KMS-11 (cell line): ENCODE results near the gene PTCD1.

ENCODE experiments used
- H2AFZ ChIP-seq: fragments of 200-600 bp; sonication (generic); 2 replicates; pipeline ENCODE4 v1.6.1; 2016; ENCODE audit warnings: antibody characterized with exemption, mixed run types, low read depth
- H3K27ac ChIP-seq: fragments of 200-600 bp; sonication (generic); 2 replicates; pipeline ENCODE4 v1.6.1; 2016; ENCODE audit warnings: mild to moderate bottlenecking, mixed run types
- H3K27me3 ChIP-seq: fragments of 200-600 bp; sonication (generic); 2 replicates; pipeline ENCODE4 v1.6.1; 2017; ENCODE audit warnings: mild to moderate bottlenecking, low read depth, mixed run types, moderate library complexity; ENCODE audit not compliant: insufficient read depth
- H3K36me3 ChIP-seq: fragments of 200-600 bp; sonication (generic); 2 replicates; pipeline ENCODE4 v1.6.1; 2017; ENCODE audit warnings: mild to moderate bottlenecking, mixed run types; ENCODE audit not compliant: insufficient read depth
- H3K4me1 ChIP-seq: fragments of 200-600 bp; sonication (generic); 2 replicates; pipeline ENCODE4 v1.6.1; 2016; ENCODE audit warnings: mild to moderate bottlenecking, low read depth, mixed run types; ENCODE audit not compliant: poor library complexity, severe bottlenecking
- H3K4me2 ChIP-seq: fragments of 200-600 bp; sonication (generic); 2 replicates; pipeline ENCODE4 v1.7.0; 2016; ENCODE audit warnings: mild to moderate bottlenecking, mixed run types
- H3K4me3 ChIP-seq: fragments of 200-600 bp; sonication (generic); IDR thresholded peaks from 2 replicates; pipeline ENCODE4 v1.6.1; 2017; ENCODE audit warnings: low read depth, low read length, mixed read lengths; ENCODE audit not compliant: insufficient read depth
- H3K79me2 ChIP-seq: fragments of 200-600 bp; sonication (generic); 2 replicates; pipeline ENCODE4 v1.6.1; 2016; ENCODE audit warnings: low read depth, mixed run types; ENCODE audit not compliant: insufficient read depth
- H3K9ac ChIP-seq: fragments of 200-600 bp; sonication (generic); 2 replicates; pipeline ENCODE4 v1.6.1; 2016; ENCODE audit warnings: mild to moderate bottlenecking, mixed run types
- H4K20me1 ChIP-seq: fragments of 200-600 bp; sonication (generic); 2 replicates; pipeline ENCODE4 v1.6.1; 2016; ENCODE audit warnings: mild to moderate bottlenecking, mixed run types; ENCODE audit not compliant: insufficient read depth
- CTCF ChIP-seq: fragments of 200-600 bp; sonication (generic); conservative IDR thresholded peaks from 2 replicates; pipeline ENCODE4 v1.6.1; 2017; ENCODE audit warnings: low read depth, mild to moderate bottlenecking, antibody characterized with exemption, low read length, moderate library complexity, mixed read lengths

PTCD1 gene

GRCh38 chr7:99428972-99429566, 9.5 kb downstream of the PTCD1 start:
- H3K79me2 ChIP-seq = no peaks in the 10 kb centered on the region
- no peak for TF ChIP-seq CTCF
- H3K4me1 ChIP-seq = no peaks in the 10 kb centered on the region
- H3K4me3 ChIP-seq = no peak overlapping the region
- no peak overlapping the region for H3K27ac ChIP-seq
- H3K36me3 ChIP-seq = peaks cover 7% of the 10 kb centered on the region; the same call in 1 of the 2 replicates
- H4K20me1 ChIP-seq = no peaks in the 10 kb centered on the region
- no peak overlapping the region for H2AFZ ChIP-seq
- H3K9ac ChIP-seq = no peak overlapping the region
- H3K27me3 ChIP-seq = no peaks in the 10 kb centered on the region
- H3K4me2 ChIP-seq = no peak overlapping the region

DNA sequence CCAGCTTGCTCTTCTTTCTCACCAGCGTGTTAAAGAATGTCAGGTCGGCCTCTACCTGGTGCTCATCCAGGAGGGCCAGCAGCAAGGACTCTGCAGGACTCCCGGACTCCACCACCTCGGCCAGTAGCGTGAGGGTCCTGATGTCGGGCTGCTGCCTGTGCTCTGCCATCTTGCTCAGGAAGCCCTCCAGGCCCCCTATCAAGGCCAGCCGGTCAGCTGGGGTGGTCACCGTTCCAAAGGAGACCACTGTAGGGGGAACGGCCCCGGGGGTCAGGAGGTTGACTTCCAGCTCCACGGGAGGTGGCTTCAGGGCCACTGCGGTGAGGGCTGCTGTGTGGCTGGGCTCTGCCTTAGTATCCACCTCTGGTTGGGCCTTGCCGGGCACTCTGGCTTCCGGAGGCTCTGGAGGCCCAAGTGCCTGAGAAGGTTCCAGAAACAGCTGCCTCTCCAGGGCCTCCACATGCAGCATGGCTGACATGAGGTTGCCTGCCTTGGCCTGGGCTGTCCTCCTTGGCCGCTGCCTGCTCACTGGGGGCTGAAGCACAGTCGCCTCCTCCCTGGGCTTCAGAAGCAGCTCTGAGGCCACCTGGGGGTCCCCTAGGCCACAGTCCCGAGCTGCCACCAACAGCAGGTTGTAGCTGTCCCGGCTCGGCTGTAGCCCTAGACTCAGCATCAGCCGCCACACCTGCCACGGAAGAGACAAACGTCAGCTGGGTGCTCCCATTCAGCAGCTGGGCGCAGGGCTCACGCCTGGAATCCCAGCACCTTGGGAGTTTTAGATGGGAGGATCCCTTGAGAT, 13.5 kb downstream of the PTCD1 start:
- Histone ChIP-seq H3K27me3 (no peaks in the 10 kb centered on the region), H3K4me2 (no peak overlapping the region), H4K20me1 (no peaks in the 10 kb centered on the region), H2AFZ (no peak overlapping the region), H3K27ac (no peak overlapping the region), H3K4me1 (no peaks in the 10 kb centered on the region), H3K36me3 (peaks cover 9% of the 10 kb centered on the region; the same call in 1 of the 2 replicates), H3K4me3 (no peak overlapping the region), H3K79me2 (no peaks in the 10 kb centered on the region), H3K9ac (no peak overlapping the region)
- no peak for TF ChIP-seq CTCF

GRCh38 chr7:99422625-99423024, 16.0 kb downstream of the PTCD1 start:
- H2AFZ ChIP-seq = no peak overlapping the region
- peaks cover 9% of the 10 kb centered on the region; the same call in 1 of the 2 replicates for H3K36me3 ChIP-seq
- no peak overlapping the region for H3K4me2 ChIP-seq
- no peak for TF ChIP-seq CTCF
- H3K27me3 ChIP-seq = no peaks in the 10 kb centered on the region
- no peaks in the 10 kb centered on the region for H3K79me2 ChIP-seq
- no peaks in the 10 kb centered on the region for H4K20me1 ChIP-seq
- H3K27ac ChIP-seq = no peak overlapping the region
- no peak overlapping the region for H3K9ac ChIP-seq
- no peak overlapping the region for H3K4me3 ChIP-seq
- H3K4me1 ChIP-seq = no peaks in the 10 kb centered on the region

GRCh38 chr7:99422186-99422585, 16.4 kb downstream of the PTCD1 start:
- H3K4me1 ChIP-seq = no peaks in the 10 kb centered on the region
- H3K27me3 ChIP-seq = no peaks in the 10 kb centered on the region
- no peak overlapping the region for H3K4me2 ChIP-seq
- no peak overlapping the region for H3K9ac ChIP-seq
- no peak for TF ChIP-seq CTCF
- no peak overlapping the region; the same call in 1 of the 2 replicates for H3K27ac ChIP-seq
- no peaks in the 10 kb centered on the region for H4K20me1 ChIP-seq
- H3K36me3 ChIP-seq = peaks cover 9% of the 10 kb centered on the region; the same call in 1 of the 2 replicates
- no peak overlapping the region for H2AFZ ChIP-seq
- no peaks in the 10 kb centered on the region for H3K79me2 ChIP-seq
- no peak overlapping the region for H3K4me3 ChIP-seq
